Measurements from ENCODE around the gene PABPC1L. TPM values are rescaled to one million over a fixed set of nuclear protein-coding genes. Genes with fewer than 3 reads are reported as not detected.
A peak's percentile ranks its signal among the peaks of the same experiment; 100 is the strongest.

Gene PABPC1L
- total RNA-seq, 1 donor = 6.6 TPM

DNA sequence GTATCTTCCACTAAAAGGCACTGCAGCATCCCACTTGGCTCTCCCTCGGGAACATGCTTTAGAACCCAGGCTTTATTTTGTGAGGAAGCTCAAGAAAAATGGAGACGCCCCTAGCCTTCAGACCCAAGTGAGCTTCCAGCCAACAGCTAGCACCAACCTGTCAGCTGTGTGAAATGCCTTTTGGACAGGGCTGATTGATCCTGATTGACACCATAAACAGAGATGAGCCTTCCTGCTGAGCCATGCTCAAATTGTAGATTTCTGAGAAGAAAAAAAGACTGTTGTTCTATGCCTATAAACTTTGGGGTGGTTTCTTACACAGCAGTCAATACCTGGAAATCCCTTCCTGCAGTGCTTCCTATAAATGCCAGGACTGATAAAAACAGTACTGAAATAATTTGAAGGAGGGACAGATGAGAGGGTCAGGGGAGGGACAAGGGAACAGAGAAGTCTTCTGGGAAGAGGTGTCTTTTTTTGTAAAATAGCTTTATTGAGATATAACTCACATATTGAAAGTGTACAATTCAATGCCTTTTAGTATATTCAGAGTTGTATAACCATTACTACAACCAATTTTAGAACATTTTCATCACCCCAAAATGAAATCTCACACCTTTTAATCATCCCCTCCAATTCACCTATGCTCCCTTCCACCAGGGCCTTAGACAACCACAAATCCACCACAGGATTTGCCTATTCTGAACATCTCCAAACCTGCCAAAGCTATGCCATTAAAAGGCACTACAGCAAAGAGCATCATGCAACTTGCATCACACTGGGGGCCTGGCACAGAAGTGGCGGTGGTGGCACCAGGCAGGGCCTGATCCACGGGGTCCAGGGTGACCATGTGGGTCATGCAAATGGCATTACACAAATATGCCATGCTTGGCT is 53.7 kb downstream of the PABPC1L start:
- H3K27me3 ChIP-seq (ENCODE audit: insufficient read depth, low read length) = no peaks in the 10 kb centered on the region
- H3K4me1 ChIP-seq (ENCODE audit: insufficient read depth, low read length) = peaks cover 40% of the 10 kb centered on the region
- no peaks in the 10 kb centered on the region for H3K9me3 ChIP-seq (ENCODE audit: low read depth, low read length)
- no peak overlapping the region for H3K4me3 ChIP-seq (ENCODE audit: low read length)

DNA sequence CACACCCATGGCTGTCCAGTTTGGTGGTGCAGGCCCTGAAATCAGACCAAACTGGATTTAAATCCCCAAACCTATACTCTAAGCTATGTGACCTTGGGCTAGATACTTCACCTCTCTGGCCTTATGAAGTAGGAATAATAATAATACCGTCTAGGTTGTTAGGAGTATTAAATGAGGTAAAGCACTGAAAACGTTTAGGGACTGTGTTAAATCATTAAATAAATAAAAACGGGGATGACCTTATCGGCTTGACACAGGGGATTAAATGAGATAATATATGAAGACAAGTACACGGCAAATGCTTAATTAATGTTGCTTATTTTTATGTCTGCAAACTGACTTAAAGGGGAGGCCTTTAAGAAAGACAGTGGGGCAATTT is 55.8 kb downstream of the PABPC1L start:
- peaks cover 43% of the 10 kb centered on the region for H3K4me1 ChIP-seq (ENCODE audit: insufficient read depth, low read length)

DNA sequence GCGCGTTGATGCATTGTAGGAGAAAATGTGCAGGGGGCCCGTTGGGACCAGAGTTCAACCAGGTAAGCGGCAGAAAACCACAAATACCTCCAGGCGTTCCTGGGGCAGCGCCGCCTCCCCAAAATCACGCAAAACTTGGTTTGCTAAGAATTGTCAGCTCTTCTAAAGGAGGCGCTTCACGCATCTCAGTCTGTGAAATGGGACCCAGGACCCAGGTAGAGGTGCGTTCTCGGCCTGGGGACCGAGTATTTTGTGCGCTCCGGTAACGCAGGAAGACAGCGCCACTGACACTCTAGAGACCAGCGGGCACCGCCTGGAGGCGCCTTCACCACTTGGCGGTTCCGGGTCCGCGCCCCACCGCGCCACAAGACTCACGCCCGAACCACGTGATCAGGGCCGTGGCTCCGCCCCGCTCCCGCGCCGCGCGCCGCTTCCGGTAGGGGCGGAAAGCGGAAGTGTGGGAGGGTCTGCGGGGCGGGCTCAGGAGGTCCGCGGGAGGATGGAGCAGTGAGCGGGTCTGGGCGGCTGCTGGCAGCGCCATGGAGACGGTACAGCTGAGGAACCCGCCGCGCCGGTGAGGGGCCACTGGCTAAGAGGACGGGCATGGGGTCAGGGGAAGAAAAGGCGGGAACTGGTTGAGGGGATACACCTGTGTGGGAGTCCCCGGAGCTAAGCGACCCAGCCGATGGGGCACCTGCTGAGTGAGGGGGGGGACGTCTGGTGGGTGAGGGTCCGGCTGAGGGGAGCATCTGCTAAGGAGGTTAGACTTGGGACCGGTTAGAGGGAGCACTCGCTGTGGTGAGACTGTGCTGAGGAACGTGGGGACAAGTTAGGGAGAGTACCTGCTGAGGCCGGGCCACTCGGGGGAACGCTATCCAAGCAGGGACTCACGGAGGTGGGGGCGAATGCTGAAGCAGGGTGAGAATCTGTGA is 56.4 kb downstream of the PABPC1L start, which contains the start of gene STK4:
Gene STK4, plus strand, starts transcription at position 483 of the 932 bp plus-strand sequence. Its CDS starts 57 bp downstream, at position 540.
- no peaks in the 10 kb centered on the region for H3K27me3 ChIP-seq (ENCODE audit: insufficient read depth, low read length)
- no peaks in the 10 kb centered on the region for H3K9me3 ChIP-seq (ENCODE audit: low read depth, low read length)
- H3K4me1 ChIP-seq (ENCODE audit: insufficient read depth, low read length) = peaks cover 42% of the 10 kb centered on the region
- H3K4me3 ChIP-seq (ENCODE audit: low read length) = peak within 1 kb of the TSS; percentile 85

More for the DNA sequence above, 55.8 kb downstream of the PABPC1L start:
- no peaks in the 10 kb centered on the region for H3K27me3 ChIP-seq (ENCODE audit: insufficient read depth, low read length)
- H3K9me3 ChIP-seq (ENCODE audit: low read depth, low read length) = no peaks in the 10 kb centered on the region
- peak overlapping the region; percentile 85 for H3K4me3 ChIP-seq (ENCODE audit: low read length)

DNA sequence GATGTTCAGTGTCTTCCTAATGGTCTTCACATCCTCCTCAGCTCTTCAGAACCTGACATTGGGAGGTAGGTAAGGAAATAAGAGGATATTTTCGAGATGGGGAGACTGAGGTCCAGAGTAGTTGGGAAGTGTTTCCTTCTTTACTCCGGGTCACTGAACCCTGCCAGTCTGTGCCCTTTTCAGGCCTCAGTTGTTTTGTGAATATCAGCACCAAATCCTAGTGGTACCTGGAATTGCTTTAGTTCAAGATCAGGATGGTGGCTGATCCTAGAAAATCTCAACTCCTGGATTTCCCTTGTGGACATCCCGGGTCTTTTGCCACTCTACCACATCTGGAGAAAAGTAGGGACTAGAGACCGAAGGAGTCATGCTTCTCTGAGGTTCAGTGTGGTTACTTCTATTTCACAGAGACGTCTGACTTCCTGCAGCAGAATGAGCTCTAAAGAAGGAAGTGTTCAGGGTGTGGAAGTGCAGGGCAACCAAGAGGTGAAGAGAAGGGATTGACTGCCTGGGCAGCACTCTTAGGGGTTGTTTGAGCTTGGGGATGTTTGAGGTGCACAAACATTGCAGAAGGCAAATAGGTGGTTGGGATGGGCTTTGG is 57.4 kb downstream of the PABPC1L start:
- H3K4me3 ChIP-seq (ENCODE audit: low read length) = peak overlapping the region; percentile 85
- no peaks in the 10 kb centered on the region for H3K27me3 ChIP-seq (ENCODE audit: insufficient read depth, low read length)
- H3K9me3 ChIP-seq (ENCODE audit: low read depth, low read length) = no peaks in the 10 kb centered on the region
- H3K4me1 ChIP-seq (ENCODE audit: insufficient read depth, low read length) = peaks cover 48% of the 10 kb centered on the region

DNA sequence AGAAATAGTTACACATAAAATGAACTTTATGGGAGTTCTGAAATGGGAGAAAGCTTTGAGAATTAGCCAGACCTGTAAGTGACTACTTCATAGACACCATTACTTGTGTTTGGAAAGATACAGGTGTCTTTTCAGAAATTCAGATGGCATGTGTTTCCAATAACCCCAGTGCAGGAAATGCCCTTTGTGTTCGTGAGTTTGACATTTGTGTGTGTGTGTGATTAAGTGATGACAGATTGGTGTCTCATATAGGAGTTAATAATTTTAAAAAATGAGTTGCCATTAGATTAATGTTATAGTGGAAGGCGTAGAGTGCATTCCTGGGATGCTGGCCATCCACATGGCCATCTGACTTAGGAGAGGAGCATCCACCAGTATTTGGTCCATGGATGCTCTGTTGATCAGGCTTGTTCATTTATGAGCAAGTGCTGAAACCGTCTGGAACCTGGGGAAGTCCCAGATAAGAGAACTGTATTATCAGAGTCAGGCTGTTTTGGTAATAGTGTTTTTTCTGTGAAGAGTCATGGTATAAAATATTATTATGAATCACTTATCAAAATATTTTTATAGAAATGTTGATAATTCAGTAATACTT is 59.5 kb downstream of the PABPC1L start:
- H3K4me3 ChIP-seq (ENCODE audit: low read length) = peak overlapping the region; percentile 7
- no peaks in the 10 kb centered on the region for H3K27me3 ChIP-seq (ENCODE audit: insufficient read depth, low read length)
- peaks cover 51% of the 10 kb centered on the region for H3K4me1 ChIP-seq (ENCODE audit: insufficient read depth, low read length)
- no peaks in the 10 kb centered on the region for H3K9me3 ChIP-seq (ENCODE audit: low read depth, low read length)

DNA sequence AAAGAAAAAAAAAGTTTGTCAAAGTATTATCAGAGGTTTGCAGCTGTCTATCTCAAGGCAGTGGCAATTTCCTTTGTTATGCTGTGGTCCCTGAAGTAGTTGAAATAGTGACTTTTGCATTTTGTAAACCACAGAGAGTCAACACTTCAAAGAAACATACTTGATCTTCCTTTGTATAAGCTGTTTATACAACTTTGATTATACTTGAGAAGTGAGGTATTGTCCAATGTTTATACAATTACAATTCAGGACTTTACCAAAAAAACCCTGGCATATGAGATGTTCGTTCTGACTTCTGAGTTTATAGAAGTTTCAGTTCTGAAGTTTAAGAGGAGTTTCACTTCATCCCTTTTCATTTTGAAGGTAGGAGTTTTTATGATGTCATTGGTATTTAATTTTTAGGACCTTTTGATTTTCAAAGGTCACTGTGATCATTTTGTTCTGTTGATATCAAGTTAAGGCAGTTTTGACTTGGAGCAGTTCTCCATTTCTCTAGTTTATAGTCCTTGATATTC is 60.4 kb downstream of the PABPC1L start:
- Histone ChIP-seq H3K4me1 (ENCODE audit: insufficient read depth, low read length) (peaks cover 55% of the 10 kb centered on the region), H3K9me3 (ENCODE audit: low read depth, low read length) (no peaks in the 10 kb centered on the region), H3K27me3 (ENCODE audit: insufficient read depth, low read length) (no peaks in the 10 kb centered on the region), H3K4me3 (ENCODE audit: low read length) (peak overlapping the region; percentile 7)

DNA sequence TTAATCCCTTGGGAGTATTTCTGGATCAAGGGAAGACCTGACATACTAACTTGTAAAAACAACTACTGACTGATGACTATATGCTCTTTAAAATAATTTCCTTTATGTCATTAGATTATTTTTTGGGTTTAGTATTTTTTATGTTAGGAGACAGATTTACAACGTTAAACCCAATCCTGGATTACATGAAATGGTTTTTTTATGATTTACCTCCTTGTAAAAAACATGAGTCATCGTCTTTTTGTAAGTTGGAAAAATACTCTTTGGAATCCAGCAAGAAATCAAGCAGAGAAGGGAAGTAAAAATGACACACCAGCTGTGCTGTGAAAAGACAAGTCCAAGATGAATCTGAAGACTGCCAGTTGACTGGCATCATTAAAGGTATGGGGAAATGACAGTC is 63.2 kb downstream of the PABPC1L start:
- Histone ChIP-seq H3K9me3 (ENCODE audit: low read depth, low read length) (no peaks in the 10 kb centered on the region), H3K4me3 (ENCODE audit: low read length) (no peak overlapping the region), H3K27me3 (ENCODE audit: insufficient read depth, low read length) (no peaks in the 10 kb centered on the region), H3K4me1 (ENCODE audit: insufficient read depth, low read length) (peaks cover 62% of the 10 kb centered on the region)

DNA sequence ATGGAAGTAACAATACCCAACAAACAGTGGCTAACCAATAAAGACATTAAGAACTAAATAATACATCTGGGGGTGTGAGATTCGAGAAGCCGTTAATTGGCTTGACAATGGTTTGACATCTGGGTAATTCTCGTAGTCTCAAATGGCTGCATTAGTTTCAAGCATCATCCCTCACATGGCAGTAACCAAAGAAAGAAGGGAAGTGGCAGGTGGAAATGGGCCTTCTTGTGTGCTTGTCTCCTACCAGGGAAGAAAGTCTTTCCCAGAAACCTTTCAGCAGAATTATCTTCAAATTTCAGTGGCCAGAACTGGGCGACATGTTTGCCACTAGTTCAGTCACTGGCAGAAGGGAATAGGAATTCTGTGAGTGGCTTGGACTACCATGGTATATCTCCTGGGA is 66.8 kb downstream of the PABPC1L start:
- H3K4me3 ChIP-seq (ENCODE audit: low read length) = no peak overlapping the region
- H3K27me3 ChIP-seq (ENCODE audit: insufficient read depth, low read length) = no peaks in the 10 kb centered on the region
- H3K9me3 ChIP-seq (ENCODE audit: low read depth, low read length) = no peaks in the 10 kb centered on the region
- peaks cover 59% of the 10 kb centered on the region for H3K4me1 ChIP-seq (ENCODE audit: insufficient read depth, low read length)

DNA sequence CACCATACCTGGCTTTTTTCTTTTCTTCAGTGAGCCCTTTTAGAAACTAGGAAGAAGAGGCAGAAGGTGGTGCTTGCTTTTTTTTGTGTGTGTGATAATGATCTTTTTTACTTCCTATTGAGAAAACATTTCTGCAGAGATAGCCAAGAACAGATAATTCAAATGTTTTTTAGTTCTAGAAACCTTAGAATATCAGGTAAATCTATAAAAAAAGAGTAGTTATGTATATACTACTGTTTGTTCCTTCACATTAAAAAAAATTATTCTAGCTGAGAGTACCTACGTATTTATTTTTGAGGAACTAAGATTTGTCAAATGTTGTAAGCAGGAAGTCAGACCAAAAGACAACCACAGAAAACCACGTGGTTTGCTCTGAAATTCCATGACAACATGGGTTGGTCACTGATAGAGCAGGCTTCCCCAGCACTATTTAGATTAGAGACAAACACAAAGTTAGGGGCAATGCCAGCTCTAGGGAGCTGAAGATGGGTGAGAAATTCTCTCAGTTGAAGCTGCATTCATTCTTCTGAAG is 69.3 kb downstream of the PABPC1L start:
- Histone ChIP-seq H3K4me1 (ENCODE audit: insufficient read depth, low read length) (peaks cover 70% of the 10 kb centered on the region), H3K27me3 (ENCODE audit: insufficient read depth, low read length) (no peaks in the 10 kb centered on the region), H3K9me3 (ENCODE audit: low read depth, low read length) (no peaks in the 10 kb centered on the region), H3K4me3 (ENCODE audit: low read length) (peak overlapping the region; percentile 12)

DNA sequence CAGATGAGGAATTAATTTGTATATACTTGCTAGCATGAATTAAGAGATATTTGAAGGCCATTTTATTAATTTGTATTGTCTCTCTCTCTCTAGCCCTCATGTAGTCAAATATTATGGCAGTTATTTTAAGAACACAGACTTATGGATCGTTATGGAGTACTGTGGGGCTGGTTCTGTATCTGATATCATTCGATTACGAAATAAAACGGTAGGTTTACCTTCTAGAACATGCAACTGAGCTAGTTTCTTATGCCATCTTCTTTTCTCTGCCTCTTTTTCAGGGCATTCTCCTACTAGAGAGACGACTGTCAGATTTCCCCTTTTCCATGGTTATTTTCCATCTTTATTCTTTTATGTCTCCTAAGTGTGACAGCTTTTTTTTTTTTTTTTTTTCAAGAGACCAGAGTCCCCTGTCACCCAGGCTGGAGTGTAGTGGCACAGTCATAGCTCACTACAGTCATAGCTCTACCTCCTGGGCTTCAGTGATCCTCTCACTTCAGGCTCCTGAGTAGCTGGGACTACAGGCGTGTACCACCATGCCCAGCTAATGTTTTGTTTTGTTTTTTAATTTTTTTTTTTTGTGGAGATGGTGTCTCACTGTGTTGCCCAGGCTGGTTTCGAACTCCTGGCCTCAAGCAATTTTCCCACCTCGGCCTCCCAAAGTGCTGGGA is 72.0 kb downstream of the PABPC1L start:
- H3K4me1 ChIP-seq (ENCODE audit: insufficient read depth, low read length) = peaks cover 72% of the 10 kb centered on the region
- no peak overlapping the region for H3K4me3 ChIP-seq (ENCODE audit: low read length)
- no peaks in the 10 kb centered on the region for H3K9me3 ChIP-seq (ENCODE audit: low read depth, low read length)
- H3K27me3 ChIP-seq (ENCODE audit: insufficient read depth, low read length) = no peaks in the 10 kb centered on the region

DNA sequence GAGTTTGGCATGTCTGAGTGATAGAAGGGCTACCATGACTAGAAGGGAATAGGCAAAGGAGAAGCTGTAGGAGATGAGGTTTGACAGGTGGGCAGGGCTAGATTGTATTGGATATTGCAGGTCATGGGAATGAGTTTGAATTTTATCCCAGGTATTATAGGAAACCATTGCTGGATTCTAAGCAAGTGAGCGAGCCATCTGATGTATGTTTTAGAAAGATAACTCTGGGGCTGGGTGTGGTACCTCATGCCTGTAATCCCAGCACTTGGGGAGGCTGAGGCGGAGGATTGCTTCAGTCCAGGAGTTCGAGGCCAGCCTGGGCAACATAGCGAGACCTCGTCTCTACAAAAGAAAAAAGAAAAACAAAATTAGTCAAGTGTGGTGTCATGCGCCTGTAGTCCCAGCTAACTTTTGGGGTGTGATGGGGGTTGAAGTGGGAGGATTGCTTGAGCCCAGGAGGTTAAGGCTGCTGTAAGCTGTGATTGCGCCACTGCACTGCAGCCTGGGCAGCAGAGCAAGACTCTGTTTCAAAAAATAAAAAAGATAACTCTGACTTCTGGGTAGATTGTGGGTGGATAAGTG is 73.3 kb downstream of the PABPC1L start:
- Histone ChIP-seq H3K9me3 (ENCODE audit: low read depth, low read length) (no peaks in the 10 kb centered on the region), H3K4me3 (ENCODE audit: low read length) (no peak overlapping the region), H3K27me3 (ENCODE audit: insufficient read depth, low read length) (no peaks in the 10 kb centered on the region), H3K4me1 (ENCODE audit: insufficient read depth, low read length) (peaks cover 59% of the 10 kb centered on the region)

DNA sequence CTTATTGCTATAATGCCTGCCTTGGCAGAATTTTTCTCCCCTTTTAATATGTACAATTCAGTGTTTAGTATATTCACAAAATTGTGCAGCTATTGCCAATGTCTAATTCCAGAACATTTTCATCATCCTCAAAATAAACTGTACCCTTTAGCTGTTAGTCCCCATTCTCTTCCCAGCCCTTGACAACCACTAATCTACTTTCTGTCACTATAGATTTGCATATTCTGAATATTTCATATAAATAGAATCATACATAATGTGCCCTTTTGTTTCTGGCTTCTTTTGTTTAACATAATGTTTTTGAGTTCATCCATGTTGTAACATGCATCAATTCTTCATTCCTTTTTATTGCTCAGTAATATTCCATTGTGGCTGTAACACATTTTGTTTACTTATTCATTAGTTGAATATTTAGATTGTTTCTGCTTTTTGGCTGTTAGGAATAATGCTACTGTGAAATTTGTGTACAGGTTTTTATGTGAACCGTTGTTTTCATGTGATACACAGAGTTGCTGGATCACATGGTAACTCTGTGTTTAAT is 78.8 kb downstream of the PABPC1L start:
- no peaks in the 10 kb centered on the region for H3K9me3 ChIP-seq (ENCODE audit: low read depth, low read length)
- H3K4me1 ChIP-seq (ENCODE audit: insufficient read depth, low read length) = peaks cover 48% of the 10 kb centered on the region
- H3K4me3 ChIP-seq (ENCODE audit: low read length) = no peak overlapping the region
- H3K27me3 ChIP-seq (ENCODE audit: insufficient read depth, low read length) = no peaks in the 10 kb centered on the region
